HG02678 (cell line): ENCODE measurements around the gene TCERG1L.

Experiments used
- ATAC-seq: cut with Tn5 transposase; IDR thresholded peaks from one replicate; pipeline ENCODE4 v1.9.1; 2021; ENCODE audit warnings: mild to moderate bottlenecking, moderate library complexity; ENCODE audit not compliant: unreplicated experiment

Gene TCERG1L

DNA sequence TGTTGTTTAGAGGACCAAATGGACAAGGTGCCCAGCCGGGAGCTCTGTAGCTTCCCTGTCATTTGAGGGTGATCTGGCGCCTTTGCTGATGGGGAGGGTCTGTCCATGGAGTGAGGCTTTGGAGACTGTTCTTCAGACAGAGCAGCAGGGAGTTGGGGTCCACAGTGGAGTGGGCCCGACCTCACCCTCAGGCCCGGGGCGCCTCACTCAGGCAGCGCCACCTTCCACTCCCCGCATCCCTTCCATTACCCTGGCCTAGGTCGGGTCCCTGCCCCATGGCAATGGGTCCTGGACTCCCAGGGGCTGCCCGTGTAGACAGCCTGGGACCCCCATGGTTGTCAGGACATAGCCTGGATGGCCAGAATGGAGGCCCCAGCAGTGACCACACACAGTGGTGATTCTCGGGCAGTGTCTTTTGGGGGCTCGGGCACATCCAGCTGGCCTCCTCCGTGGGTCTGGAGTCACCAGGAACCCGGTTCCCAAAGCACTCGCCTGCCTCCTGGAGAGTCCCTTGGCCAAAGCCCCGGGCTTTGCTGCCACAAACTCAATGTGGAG is 38.5 kb downstream of the TCERG1L start:
- ATAC-seq: no peak

DNA sequence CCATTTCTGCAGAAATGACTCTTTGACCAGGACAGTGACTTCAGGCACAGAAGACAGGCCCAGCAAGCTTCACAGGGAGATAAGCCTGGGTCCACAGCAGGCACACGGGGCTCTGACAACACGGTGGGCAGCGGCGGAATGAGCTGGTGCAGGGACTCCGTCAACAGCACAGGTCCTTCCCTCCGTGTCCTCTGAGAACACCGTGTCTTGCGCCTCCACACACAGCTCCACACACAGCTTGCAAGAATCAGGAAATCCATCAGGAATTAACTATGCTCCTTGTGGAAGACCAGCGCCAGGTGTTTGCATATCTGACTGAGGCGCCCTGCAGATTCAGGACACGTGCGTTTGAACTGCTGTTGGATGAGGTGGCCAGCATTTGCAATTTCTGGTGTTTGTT is 39.6 kb downstream of the TCERG1L start:
- no peak for ATAC-seq

GRCh38 chr10:131271195-131271880 is 40.2 kb downstream of the TCERG1L start:
- no peak for ATAC-seq

GRCh38 chr10:131270461-131271190 is 40.9 kb downstream of the TCERG1L start:
- no peak for ATAC-seq

- ATAC-seq: no peak
Observed at GRCh38 chr10:131269776-131270460, 41.6 kb downstream of the TCERG1L start.

DNA sequence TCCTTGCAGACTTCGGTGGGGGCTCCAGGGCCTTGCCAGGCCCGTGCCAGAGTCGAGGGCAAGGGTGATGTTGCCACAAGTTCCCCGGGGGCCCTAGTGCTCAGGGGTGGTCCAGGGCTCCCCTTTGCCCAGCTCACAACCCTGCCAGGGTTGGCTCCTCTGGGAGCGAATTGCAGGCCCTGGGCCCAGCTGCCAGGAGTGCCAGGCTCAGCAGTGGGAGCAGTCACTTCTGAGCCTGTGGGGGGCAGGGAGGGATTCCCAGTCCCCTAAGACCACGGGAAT is 43.8 kb downstream of the TCERG1L start:
- ATAC-seq: no peak

GRCh38 chr10:131266936-131267813 is 44.3 kb downstream of the TCERG1L start:
- ATAC-seq: no peak

DNA sequence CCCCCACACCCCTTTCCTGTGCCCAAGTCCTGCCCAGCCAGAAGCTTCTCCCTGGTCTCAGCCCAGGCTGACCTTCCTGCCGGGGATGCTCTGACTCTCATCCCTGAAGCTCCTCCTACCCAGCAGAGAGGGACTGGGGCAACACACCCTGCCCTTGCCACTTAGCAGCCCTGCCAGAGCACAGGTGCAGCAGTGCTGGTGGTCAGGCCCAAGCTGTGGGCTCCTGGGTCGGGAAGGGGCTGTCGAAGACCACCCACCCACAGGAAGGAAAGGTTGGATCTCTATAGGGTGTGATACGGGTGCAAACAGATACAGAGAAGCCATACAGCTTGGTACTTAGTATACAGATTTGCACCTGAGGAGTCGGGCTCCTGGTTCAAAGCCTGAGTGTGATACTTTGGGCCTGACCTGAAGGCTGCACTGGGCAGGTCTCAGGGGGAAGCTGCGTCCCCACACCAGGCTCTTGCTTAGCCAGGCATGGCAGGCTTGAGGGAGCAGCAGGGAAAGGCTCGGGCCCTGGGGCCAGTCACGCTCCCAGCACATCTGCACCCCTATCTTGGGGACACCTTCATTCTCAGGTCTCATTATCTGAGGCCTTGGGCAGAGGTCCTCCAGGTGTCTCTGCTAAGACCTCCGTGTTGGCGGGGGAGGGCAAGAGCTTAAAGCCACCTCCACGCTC is 47.3 kb downstream of the TCERG1L start:
- ATAC-seq: no peak

DNA sequence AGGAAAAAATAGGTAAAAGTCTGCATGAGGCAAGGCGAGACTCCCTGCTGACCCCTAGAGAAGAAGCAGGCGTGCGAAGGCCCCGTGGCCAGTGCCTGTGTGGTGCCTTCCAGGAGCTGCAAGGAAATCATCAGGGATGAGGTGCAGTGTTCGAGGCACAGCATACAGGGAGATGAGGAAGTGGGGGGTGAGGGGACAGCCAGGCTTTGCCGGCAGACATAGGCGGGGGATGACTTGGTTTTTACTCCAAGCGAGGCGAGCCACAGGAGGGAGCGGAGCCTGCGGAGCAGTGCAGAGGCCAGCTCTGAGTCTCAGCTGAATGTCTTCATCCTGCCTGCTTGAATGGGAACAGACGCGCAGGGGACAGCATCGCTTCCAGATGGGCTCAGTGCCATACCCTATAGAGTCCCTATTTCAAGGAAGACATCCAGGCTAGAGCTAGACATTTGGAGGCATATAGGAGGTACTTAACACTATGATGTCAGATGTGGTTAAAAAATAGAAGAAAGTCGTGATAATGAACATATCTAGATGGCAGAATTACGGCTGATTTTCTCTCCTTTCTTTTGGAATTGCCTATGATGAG is 49.5 kb downstream of the TCERG1L start:
- ATAC-seq: no peak

DNA sequence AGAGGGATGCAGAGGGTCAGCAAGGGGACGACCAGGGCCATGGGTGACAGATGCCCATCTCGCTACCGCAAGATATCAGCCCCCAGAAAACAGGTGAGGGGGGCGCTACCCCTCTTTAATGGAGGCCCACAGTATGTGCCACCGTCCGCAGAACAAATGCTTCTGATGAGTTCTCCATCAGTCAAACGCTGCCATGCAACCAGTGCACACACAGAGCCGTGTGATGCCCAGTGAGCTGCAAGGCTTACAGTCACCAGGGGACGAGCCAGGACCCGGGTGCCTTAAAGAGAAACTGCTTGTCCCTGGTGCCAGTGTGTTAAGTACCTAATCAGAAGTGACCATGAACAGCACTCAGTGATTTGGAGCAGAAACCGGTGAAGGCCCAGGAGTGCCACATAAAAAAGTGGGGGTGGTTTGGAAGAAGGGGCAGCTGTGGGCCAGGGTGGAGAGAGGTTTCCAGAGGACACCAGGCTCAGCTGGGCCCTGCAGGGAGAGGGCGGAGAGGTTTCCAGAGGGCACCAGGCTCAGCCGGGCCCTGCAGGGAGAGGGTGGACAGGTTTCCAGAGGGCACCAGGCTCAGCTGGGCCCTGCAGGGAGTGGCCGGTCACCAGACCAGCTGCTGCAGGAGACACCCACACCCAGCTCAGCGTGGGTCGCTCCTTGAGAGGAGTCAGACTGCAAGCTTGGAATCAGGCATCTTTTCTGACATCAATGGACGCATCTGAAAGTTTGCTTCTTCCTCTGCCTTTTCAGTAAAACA is 50.9 kb downstream of the TCERG1L start:
- no peak for ATAC-seq

DNA sequence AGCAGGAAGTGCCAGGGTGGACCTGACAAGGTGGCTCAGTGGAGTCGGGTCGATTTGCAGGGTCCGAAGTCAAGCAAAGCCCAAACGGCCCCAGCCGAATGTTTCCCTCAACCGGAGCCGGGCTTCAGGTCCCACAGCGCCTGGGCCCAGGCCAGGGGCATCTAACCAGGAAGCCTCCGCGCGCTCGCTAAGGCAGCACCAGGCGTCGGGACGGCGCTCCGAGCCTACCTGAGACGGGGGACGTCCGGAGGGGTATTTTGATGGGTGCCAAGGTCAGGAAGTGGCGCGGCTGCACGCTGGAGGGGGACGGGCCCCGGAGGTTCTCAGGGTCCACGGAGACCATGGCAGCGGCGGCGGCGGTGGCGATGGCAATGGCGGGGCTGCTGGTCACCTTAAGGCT is 51.5 kb downstream of the TCERG1L start:
- no peak for ATAC-seq

DNA sequence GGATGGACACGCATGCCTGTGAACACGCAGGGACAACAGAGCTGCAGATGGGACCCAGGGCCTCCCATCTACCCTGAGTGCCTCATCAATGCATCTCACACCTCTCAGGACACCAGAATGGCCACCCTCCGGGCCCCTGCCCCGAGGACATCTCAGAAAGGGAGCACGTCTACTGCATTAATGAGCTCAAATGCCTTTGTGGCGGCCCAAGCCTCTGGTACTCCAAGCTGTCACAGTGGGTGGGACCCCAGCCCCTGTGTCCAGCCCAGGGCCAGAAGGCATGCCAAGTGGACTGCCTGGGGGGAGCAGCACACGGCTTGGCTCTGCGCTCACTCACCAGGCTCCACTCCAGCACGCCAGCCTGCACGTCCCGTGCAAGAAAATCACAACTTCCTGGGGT is 52.0 kb downstream of the TCERG1L start:
- no peak for ATAC-seq

- ATAC-seq: no peak
Observed at GRCh38 chr10:131258256-131258655, 53.3 kb downstream of the TCERG1L start.

- no peak for ATAC-seq
Observed at GRCh38 chr10:131257027-131257426, 54.5 kb downstream of the TCERG1L start.

GRCh38 chr10:131254859-131255252 is 56.7 kb downstream of the TCERG1L start:
- ATAC-seq: no peak

- ATAC-seq: no peak
Observed at GRCh38 chr10:131253931-131254858, 57.3 kb downstream of the TCERG1L start.

DNA sequence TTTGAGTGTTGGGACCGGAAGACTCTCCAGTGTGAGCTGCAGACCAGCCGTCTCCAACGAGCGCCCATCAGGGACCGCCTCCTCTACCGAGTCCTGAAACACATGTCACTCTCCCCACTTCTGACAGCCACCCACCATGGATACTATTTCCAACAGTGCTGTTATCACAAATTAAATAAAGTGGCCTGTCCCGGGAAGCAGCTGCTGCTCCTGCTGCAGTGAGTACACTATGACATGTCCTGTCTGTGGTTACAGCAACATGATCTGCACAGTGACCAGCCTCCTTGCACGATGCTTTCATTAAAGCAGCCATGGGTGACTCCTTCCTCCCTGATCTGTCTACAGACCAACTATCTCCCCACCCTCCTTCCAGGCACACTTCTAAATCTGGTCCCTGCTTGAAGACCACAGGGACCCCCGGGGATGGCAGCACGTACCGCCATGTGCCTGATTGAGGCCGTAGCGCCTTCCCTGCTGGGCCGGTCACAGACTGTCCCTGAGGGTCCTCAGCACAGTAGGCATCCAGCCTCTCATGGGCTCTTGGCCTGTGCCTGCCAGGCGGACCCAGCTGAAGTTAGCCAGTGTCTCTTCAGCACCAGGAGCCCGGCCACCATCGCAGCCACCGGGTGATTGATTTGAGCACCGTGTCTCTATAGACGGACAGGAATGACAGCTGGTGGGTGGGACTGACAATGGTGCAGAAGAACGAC is 58.8 kb downstream of the TCERG1L start:
- ATAC-seq: no peak

DNA sequence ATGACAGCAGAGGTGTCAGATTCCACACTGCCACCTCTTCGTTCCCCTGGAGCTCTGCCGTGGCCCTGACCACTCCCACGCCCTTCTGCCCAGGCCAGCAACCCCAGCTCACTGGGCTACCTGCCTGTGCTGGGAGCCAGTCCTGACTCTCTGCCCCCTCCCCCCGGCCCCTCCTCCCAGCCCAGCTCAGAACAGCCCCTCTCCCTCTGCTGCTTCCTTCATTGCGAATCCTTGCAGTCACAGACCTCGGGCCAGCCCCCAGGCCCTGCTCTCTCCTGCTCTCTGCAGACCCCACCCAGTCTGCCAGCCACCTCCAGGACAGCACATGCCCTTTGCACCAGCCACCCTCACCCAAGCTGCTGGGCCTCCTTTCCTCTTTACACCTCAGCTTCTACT is 60.4 kb downstream of the TCERG1L start:
- ATAC-seq: no peak
